ENCODE data around the gene SPATA13.

DNA sequence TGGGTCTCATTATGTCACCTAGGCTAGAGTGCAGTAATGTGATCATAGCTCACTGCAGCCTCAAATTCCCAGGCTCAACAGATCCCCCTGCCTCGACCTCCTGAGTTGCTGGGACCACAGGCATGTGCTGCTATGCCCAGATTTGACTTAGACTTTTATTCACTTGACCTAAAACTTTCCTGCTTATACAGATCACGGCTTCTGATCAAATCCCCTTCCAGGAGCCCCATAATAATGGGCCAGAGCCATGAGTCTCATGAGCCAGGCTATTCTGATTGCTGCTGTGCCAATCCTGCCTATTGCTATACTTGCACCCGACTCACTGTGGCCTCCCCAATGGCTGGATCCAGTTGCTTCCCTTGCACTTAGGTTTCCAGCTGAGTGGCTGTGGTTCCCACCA lies 190.9 kb downstream of the SPATA13 start:
- no peak for TF ChIP-seq CTCF (IDR thresholded peaks at IDR 0.05; ENCODE audit: extremely low read depth in 1 of 2, insufficient read depth in 1 of 2, low read depth in 1 of 2, low read length in 2 of 2)
- no peak for TF ChIP-seq POLR2A (IDR thresholded peaks at IDR 0.05; ENCODE audit: low read depth, low read length)
- no peak for TF ChIP-seq POLR2AphosphoS5 (IDR thresholded peaks at IDR 0.05; ENCODE audit: insufficient read depth, low read depth, low read length)

Measured in endothelial cell of umbilical vein (primary cell).